CD4-positive, alpha-beta T cell treated with Interleukin-10 for 1 hour (primary cell): ENCODE data around the gene MICU1.

ENCODE experiments used
- DNase-seq: peaks from one replicate; pipeline ENCODE4 v3.0.0-alpha.2; 2020

Gene MICU1

DNA sequence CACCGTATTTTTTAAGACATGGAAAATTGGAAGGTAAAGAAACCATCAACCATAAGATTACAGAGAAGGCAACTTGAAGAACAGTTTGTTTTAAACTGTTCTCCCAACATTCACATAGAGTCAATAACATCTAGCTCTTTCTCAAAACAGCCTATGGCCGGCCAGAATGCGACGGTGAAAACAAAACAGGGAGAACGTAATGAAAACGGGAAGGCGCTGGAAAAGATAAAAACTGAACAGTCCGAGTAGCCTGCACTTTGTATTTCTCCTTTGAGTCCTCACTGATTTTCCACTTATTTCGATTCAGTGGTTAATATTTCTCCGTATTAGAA, 637 bp downstream of the MICU1 start:
- no peak for DNase-seq

DNA sequence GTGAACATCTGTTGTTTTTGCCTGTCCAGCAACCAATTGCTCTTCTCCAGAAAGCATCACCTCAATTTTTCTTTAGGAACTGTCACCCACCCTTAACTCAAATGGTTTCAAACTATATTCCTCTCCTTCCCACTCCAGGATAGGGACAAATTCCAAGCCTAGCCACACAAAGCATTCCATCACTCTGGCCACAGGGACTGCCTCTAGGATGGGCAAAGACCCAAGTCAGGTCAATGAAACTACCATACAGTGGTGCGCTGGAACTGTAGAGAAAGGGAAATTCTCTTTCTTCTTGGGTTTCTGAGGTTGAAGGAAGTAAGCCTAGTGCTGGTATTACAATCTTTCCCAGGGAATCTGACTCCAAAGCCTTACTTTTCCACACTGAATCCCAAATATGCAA, 3.6 kb downstream of the MICU1 start:
- no peak for DNase-seq

DNA sequence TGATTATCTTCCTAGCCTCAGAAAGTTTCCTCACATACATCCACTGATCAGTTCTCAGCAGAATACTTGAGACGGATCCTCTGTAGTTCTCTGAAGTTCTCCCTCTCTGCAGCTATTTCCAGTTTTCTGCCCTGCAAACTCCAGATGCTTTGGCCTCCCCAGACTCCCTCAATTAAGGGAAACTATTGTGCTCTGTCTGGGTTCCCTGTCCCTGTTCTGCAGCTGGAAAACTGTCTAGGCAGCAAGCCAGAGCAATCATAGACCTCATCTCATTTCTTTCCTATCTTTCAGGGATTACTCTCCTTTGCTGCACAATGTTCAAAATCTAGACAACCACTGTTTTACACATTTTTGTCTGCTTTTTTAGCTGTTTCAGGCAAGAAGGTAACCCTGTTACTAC, 9.2 kb downstream of the MICU1 start:
- DNase-seq = no peak

DNA sequence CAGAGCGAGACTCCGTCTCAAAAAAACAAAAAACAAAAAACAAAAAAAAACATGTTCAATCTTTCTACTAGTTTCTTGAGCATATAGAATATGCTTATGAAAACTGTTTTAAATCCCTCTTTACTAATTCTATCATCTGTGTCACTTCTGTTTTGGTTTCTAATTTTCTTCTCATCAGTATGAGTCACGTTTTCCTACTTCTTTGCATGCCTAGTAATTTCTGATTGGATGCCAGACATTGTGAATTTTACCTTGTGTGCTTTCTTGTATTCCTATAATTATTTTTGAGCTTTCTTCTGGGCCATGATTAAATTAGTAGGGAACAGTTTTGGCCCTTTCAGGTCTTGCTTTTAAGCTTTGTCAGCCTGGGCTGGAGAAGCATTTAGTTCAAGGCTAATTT, 9.9 kb downstream of the MICU1 start:
- no peak for DNase-seq

DNA sequence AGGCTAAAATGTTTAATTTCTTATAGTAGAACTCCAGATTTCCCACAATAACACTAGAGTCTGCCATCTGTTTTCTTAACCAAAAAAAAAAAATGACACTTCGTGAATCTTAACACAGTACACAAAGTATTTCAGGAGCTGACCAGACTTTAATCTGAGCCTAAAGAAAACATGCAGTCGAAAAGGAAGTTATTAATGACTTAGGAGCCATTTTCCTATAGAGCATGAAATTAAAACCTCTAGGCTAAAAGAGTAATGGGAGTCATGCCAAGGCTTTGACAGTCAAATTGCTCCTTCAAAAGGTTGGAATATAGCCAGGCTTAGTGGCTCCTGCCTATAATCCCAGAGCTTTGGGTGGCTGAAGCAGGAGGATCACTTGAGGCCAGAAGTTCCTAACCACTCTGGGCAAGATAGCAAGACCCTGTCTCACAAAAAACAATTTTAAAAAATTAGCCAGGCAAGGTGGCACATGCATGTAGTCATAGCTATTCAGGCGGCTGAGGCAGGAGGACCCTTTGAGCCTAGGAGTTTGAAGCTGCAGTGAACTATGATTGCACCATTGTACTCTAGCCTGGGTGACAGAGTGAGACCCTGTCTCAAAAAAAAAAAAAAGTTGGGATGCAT, 13.6 kb downstream of the MICU1 start:
- DNase-seq = no peak

DNA sequence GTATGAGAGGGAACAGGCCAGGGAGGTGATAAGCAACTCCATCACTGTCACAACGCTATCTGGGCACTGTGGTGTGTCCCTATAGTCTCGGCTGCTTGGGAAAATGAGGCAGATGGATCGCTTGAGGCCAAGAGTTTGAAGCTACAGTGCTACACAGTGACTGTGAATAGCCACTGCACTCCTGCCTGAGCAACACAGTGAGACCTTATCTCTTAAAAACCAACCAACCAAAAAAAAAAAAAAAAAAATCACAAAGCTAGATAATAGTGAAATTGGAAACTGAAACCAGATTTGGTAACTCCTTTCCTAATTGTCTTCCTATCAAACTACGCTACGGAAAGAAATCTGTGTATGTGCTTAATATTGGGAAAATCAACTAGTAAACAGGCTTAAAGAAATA, 14.1 kb downstream of the MICU1 start:
- DNase-seq = no peak

DNA sequence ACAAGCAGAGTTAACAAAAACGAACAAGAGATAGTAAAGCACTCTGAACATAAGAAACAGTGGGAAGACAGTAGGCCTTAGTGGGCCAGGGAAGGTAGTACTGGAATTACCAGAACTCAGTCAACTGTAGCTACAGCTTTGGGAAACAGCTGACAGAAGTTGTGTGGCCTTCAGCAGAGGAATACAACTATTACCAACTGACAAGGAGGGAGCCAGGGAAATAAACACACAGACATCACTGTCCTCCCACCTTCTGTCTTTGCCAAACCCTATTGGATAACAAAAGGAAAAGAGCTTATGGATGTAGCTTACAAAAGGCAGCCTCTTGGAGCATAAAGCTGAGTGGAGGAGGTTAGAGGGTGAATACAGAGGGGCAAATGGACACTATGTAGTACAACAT, 15.4 kb downstream of the MICU1 start:
- DNase-seq = no peak

DNA sequence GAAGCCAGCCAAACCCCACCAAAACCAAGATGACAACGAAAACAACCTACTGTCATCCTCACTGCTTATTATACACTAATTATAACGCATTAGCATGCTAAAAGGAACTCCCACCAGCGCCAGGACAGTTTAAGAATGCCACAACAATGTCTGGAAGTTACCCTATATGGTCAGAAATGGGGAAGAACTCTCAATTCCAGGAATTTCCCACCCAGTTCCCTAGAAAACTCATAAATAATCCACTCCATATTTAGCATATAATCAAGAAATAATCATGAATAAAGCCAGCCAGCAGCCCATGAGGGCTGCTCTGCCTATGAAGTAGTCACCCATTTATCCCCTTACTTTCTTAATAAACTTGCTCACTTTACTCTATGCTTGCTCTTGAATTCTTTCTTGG, 20.8 kb downstream of the MICU1 start:
- no peak for DNase-seq

DNA sequence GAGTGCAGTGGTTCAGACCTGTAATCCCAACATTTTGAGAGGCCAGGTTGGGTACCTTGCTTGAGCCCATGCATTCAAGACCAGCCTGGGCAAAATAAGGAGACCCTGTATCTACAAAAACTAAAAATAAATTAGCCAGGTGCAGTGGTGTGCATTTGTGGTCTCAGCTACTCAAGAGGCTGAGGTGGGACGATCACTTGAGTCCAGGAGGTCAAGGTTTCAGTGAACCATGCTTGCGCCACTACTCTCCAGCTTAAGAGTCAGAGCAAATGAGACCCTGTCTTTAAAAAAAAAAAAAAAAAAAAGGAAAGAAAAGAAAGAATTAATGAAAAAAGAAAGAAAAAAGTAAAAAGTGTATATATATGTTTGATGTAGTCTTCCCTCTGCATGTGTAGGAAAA, 24.7 kb downstream of the MICU1 start:
- DNase-seq = no peak

DNA sequence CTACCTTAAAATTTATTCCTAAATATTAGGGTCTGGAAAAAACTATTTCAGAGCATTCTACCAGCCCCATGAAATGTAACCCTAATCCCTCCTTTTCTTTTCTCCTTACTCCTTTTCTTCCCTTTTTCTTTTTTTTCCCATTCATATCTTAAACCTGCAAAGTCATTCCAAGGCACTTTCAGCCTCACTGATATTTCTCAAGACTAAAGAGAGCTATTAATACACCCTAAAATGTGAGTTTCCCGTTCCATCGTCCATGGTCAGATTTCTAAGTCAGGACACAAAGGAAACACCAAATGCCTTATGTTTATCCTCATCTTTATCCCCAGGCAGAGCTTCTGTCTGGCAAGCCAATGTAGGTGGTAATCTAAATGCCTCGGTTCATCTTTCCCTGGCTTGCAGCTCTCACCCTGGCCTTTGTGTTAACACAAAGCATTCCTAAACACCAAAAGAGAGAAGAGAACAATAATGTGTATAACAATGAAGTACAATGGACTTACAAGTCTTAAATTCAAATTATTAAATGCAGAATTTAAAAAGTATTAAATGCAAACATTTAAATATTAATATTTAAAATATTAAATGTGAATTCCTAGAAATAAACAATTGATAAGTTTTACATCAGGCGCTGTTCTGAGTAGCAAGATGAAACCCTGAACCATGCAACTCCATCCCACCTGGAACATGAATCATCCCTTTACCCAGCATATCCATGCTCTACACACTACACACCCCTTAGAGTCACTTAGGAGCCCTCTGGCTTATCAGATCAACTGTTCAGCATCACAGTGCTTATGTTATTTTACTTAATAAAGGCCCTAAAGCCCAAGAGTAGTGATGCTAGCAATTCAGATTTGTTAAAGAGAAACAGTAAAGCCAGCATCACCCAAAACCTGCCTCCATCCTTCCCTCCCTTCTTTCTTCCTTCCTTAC, 26.8 kb downstream of the MICU1 start:
- no peak for DNase-seq

DNA sequence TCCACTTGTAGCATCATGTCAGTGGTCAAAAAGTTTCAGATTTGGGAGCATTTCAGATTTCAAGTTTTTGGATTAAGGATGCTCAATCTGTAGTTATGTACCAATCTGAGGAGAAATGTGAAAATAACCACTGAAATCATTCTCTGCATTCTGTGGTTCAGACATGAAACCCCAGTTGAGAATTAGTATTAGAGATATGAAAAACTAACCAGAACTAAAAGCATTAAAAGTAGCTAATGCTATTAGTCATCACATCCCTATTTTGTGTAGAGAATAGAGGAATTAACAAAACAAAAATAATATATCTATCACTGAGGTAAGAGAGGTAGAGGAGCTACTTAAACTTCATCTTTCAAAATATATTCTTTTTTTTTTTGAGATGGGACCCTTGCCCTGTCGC, 28.0 kb downstream of the MICU1 start:
- no peak for DNase-seq

DNA sequence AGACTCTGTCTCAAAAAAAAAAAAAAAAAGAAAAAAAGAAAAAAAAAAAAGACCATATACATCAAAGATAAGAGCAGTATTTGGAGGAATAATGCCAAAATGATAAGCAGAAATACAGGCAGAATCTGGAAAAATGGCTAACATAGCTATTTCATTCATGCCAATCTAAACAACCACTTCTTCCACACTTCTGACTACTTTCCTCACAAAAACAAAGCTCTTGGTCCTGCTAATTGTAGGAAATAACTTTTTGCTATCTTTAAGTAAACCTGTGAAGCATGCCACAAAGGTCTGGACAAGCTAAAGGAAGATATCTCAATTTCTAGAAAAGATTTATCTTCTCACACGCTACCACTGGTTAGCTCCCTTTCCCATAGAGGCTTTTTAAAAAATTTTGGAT, 30.4 kb downstream of the MICU1 start:
- no peak for DNase-seq

DNA sequence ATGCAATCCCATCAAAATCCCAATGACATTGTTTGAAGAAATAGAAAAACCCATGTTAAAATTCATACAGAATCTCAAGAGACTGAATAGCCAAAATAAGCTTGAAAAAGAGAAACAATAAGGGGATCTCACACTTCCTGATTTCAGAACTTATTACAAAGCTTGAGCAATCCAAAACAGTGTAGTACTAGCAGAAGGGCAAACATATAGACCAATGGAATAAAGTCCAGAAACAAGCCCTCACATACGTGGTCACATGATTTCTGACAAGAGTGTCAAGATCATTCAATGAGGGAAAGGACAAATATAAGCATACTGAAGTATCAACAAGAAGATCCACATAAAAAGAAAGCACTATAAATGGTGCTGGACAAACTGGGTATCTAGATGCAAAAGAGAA, 31.9 kb downstream of the MICU1 start:
- DNase-seq = no peak

DNA sequence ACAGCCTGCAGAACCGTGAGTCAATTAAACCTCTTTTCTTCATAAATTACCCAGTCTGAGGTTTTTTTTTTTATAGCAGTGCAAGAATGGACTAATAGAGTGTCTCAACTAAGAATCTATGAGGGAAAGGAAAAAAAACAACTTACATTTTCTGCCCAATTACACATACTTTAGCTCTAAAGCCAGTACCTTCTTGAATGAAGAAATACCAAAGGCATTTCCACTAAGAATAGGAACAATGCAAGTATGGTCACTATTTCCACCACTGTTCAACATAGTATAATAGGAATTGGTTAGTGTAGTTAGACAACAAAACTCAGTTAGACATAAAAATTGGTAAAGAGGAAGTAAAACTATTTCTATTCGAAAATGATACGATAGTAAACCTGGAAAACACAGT, 37.6 kb downstream of the MICU1 start:
- DNase-seq = no peak

DNA sequence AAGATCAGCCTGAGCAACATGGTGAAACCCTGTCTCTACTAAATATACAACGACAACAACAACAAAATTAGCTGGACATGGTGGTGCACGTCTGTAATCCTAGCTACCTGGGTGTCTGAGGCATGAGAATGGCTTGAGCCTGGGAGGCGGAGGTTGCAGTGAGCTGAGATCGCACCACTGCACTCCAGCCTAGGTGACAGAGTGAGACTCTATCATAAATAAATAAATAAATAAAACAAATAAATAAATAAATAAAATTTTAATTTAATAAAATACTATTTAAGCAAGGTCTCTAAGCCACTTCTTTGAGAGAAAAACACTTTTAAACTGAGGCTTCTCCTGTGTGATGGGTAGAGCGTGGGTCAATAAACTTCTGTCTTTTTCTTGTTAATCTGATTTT, 38.3 kb downstream of the MICU1 start:
- no peak for DNase-seq

DNA sequence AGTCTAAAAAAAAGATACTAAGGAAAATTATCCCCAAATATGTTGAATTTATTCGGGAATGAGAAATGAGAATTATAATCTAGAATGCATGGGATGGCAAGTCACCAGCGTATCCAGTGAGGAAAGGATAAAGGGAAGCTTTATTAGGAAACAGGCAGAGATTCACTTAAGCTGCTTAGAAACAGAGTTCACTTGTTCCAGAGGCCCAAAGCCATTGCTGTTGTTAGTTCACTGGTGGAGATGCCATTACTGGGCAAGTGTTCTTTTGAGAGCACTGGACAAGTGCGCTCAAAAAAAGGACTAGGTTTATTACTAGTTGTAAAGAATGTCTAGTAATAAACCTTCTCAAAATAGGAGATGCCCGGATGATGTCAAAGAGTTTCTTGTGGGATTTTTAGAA, 51.2 kb downstream of the MICU1 start:
- no peak for DNase-seq

DNA sequence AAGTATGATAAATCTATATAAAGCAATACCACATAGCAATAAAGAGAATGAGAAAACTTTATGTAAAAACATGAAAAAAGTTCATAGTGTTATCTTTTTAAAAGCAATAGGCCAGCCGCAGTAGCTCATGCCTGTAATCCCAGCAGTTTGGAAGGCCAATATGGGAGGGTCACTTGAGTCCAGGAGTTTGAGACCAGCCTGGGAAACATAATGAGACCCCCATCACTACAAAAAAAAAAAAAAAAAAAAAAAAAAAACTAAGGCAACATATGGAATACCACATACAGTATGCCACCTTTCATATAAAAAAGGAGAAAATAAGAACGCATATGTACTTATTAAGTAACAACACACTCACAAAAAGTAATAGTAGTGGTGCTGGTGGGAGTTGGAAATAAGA, 52.8 kb downstream of the MICU1 start:
- no peak for DNase-seq

DNA sequence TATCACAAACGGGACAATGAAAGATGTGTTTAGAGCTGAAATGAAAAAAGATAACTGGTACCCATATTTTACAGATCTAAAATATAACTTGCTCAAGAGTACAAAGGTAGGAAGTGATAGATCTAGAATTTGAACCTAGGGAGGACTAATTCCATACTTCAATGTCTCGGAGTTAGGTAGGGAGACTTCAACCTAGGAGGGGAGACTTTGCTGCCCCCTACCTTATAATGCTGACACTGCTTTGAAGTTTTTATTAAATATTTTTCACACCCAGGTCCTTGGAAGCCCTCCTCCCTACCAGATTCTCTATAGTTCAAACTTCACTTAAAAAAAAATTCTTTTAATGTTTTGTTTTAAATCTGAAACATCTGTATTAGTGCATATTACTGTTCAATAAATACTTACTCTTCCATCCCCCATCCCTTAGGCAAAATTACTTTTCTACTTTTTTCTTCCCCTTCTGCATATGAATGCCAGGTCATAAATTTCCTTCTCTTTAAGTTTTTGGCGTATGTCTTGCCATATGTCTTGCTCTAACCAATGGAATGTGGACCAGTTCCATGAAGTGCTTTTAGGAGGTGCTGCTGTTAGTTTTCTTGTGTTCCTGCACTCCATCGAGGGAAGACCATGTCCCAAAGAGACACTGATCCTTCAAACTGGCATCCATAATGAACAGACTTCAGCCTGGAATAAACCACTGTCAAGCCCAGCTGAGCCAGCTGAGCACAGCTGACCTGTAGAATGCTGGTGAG, 57.8 kb downstream of the MICU1 start:
- no peak for DNase-seq

DNA sequence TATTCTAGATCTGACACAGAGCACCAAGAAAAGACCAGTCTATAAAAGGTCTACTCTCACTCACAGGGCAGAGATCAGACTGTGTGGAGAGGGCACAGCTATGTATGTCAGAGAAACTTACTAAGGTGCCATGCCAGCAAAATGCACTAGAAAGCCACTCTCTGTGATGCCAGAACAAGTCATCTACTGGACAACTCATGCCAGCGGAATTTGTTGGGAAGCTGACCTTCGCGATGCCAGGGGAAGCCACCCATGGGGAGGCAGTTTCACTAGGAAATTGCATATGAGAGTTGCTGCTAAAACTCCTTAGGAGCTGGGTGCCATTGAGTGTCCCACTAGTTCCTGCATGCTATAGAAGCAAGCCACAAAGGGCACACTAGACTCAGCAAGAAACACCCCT, 58.5 kb downstream of the MICU1 start:
- no peak for DNase-seq

DNA sequence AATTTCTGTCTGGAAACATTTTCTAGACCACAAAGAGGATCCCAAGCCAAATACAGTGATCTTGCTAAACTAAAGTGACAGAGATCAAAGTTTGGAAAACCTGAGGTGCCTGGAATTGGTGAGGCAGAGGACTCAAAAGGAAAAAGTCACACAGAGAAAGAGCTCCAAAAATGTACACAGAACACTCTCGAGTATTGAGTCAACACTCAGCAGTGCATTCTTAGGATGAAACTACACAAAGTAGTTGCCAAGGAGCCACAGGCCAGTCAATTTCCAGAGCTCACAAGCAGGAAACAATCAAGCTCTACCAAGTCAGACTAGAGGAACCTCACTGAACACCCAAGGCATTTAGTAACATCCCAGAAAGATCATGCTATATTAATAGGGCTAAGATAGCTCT, 61.3 kb downstream of the MICU1 start:
- no peak for DNase-seq

DNA sequence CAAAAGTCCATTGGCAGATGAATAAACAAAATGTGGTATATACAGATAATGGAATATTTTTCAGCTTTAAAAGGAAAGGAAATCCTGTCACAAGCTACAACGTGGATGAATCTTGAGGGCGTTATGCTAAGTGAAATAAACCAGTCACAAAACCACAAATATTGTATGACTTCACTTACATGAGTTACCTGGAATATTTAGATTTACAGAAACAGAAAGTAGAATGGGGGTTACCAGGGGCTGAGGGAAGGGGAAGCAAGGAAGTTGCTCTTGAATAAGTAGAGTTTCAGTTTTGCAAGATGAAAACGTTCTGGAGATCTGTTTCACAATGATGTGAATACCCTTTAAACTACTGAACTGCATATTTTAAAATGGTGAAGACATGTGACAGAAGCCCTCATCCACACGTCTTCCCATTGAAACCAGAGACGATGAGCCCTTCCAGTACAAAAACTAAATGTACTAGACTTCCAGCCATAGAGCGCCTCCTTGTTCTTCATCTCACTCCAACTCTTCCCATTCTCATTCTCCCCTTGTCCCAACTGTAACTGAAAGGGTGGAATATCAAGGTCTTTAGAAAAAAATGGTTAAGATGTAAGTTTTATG, 62.4 kb downstream of the MICU1 start:
- peak; percentile 10 for DNase-seq

DNA sequence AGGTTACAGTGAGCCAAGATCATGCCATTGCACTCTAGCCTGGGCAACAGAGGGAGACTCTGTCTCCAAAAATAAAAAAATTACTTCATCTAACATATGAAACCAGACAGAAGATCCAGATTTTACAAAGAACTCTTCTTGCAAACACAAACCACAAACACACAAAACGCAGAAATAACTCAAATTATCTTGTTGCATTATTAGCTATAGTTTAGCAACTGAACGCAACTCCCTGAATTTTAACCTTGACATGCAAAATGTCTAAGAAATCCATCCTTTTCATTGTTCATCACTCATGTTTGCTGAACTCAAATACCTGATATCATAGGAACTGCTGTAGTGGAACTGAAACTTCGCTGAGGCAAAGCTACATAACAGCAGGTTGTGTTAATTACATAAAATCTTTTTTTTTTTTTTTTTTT, 64.1 kb downstream of the MICU1 start:
- no peak for DNase-seq

DNA sequence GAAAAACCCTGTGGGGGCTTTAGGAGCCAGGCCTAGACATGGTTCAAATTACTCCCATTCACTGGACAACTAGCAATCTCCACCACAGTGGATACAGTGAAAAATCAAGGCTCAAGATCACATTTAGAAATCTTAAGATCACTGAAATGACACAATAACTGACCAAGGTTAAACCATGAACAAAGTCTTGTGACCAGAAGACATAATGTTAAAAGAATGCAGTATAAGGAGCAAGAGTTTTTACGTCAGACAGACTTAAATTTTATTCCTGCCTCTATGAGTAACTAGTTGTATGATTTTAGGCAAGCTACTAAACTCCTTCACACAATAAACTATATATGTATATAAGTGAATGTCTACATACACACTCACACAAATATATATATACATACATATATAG, 68.5 kb downstream of the MICU1 start:
- no peak for DNase-seq

DNA sequence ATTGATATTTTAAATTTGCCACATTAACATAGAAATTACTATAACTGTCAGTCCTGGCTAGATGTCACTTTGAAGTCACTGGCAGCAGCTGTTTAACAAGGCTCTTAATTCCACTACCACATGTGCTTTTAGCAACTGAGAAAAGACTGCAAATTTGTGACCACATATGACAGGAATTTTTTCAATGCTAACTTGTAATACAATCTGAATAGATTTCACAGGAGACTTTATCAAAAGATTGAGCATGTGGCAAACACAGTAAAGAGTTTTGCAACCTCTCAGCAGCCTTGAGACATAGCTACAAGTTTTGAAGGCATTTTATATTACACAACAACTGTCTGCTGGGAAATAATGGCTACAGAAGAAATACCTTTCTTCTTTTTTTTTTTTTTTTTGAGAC, 73.0 kb downstream of the MICU1 start:
- no peak for DNase-seq
